HG02610 (cell line): ENCODE data around the gene TMBIM6.
"Not testable (repeated sequence)": the region's sequence is repeated elsewhere in the genome, so short reads cannot be mapped to it uniquely, and the experiment has no call there.

Experiments
- ATAC-seq: cut with Tn5 transposase; IDR thresholded peaks from one replicate; pipeline ENCODE4 v1.9.1; 2021; ENCODE audit warnings: mild to moderate bottlenecking, moderate library complexity; ENCODE audit not compliant: unreplicated experiment

The TMBIM6 gene, protein sequence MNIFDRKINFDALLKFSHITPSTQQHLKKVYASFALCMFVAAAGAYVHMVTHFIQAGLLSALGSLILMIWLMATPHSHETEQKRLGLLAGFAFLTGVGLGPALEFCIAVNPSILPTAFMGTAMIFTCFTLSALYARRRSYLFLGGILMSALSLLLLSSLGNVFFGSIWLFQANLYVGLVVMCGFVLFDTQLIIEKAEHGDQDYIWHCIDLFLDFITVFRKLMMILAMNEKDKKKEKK

DNA sequence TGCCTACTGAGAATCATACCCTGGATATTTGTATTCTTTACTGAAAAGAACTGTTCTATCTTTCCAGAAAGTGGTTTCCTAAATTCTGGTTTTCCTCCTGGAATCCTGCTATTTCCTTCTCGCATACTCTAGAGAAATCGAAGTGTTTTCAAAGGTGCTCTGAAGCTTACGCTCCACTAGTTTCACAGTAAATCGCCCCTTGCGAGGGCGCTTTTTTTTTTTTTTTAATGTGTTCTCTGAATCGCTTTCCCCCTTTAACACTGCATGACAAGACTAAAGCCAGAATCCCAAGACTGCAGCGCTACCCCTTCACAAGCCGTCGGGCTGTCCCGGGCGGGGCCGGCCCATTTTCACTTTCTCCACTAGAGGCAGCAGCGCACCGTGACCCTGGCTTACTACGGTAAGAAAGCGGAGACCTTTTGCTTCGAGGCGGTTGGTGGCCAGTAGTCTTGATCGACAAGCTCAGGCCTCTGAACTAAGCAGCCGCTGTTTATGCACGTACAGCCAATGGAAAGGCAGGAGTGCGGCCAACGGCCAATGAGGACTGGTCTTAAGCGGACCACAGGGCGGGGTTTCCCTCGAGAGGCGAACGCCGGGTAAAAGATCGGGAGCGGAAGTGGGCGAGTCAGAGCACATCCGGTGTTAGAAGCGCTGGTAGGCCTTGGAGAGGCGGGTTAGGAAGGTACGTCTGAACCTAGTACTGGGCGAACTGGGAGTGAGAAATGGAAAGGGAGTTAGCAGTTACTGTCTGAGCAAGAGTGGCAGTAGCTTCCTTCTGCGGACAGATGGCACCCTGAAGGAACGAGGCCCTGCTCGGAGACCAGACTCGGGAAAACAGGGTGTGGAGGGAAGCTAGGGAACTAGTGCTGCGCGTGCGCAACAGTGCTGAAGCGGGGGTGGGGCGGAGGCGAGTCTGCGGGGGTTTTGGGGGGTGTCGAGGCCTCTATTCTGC is at the start of gene TMBIM6:
TSS of gene TMBIM6 (plus strand) at position 628 of the 952 bp plus-strand sequence. CDS start 10,937 bp downstream, outside the sequence.
- ATAC-seq = peak; percentile 97

DNA sequence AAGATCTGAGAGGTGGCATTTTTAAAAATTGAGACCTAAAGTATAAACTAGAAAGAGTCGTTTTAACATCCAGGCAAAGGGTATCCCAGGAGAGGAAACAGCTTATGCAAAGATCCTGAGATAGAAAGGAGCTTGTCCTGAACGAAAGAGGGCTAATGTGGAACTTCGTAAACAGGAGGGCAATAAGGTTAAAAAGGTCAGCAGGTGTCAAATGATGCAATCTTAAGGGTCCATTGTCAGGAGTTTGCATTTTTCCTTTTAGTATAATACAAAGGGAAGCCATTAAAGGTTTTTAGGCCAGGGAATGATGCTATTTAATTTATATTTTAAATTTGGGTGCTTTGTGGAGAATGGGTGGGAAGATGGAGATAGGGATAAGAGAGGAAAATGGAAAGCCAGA is 48.5 kb upstream of the TMBIM6 start:
- ATAC-seq = no peak

DNA sequence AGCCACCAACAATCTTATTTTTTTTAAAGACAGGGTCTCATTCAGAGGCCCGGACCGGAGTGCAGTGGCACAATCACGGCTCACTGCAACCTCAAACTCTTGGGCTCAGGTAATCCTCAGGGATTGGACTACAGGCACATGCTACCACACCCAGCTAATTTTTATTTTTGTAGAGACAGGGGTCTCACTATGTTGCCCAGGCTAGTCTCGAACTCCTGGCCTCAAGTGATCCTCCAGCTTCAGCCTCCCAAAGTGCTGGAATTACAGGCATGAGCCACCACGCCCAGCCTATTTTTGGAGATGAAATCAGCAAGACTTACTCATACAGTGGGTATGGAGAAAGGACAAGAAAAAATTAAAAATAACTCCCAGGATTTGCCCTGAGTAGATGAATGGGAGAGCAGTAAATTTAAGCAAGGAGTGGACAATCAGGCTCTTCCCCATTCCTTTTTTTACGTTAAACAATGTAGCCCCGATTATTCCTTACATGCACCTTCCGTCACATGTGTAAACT is 47.4 kb upstream of the TMBIM6 start:
- ATAC-seq = no peak

DNA sequence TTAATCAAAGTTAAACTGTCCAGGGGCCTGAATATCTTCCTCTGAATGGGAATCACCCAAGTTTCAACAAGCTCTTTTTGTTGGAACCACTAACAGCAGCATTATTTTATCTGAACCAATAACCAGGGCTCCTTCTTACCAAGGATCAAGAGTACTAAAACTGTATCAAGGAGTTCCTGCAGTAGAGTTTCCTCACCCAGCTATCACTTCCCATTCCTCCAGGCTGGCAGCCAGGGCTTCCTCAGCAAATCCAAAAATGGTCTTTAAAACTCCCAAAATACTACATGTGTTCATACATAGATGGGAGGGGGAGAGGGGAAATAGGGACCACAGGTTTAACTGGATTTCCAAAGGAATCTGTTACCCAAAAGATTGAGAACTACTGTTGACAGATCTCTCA is 44.6 kb upstream of the TMBIM6 start:
- no peak for ATAC-seq

DNA sequence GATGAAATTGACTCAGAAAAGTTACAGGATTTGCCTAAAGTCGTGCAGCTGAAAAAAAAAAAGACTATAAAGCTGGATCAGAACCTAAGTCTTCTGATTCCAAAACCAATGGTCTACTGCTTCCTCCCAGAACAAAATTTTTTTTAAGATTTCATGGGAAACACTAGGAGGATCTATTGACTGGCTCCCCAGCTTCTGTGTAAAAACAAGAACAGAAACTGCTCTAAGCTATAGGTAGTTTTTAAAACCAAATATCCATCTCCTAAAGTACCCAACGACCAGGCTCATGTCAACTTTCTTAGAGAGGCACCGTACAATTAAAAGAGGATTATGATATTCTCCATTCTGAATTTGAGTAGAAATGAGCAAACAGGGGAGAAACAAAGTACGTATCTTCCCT is 43.5 kb upstream of the TMBIM6 start:
- no peak for ATAC-seq

DNA sequence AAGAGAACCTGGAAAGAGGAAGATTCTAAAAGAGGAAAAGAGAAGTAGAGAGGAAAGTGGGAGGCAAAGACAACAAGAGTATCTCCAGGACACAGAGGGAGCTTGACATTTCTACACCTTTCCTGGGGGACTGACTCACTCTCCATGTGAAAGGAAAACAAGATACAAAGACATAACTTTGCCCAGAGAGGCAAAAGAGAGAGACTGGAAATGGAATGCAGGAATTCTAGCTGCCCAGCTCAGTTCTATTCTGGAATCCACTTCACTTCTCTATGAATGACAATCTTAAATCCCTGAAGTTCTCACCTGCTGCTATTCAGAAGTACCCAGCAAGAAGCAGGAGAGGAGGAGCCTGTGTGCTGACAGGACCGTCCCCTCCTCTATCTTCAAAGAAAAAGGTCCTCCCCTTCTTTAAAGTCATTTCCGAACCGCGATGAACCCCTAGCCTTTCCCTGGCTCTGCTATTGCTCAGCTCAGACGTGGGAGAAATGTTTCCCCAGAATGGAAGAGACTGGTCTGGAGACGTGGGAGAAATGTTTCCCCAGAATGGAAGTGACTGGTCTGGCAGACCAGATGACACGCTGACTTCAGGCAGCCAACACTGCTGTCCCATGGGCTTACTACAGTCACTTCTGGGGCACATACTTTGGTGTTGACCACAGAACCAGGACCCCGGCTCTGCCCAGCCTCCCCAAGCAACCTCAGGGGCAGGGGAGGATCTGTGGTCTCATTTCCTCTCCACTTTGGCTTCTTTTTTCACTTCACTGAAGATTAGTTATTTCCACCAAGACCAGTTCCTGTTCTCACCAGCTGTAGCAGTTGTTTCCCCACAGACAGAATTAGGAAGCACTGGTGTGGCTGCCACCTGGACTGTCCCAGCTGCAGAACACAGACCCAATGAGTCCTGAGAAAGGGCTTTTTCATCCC is 42.5 kb upstream of the TMBIM6 start:
- peak; percentile 80 for ATAC-seq

DNA sequence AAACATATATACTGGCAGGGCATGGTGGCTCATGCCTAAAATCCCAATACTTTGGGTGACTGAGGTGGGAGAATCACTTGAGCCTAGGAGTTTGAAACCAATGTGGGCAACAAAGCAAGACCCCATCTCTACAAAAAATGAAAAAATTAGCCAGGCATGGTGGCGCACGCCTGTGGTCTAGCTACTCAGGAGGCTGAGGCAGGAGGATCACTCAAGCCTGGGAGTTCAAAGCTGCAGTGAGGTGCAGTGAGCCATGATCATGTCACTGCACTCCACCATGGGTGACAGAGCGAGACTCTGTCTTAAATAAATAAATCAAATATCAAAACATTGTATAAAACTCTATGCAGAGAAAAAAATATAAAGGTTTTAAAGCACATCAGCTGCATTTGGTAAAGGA is 39.3 kb upstream of the TMBIM6 start:
- ATAC-seq = no peak

DNA sequence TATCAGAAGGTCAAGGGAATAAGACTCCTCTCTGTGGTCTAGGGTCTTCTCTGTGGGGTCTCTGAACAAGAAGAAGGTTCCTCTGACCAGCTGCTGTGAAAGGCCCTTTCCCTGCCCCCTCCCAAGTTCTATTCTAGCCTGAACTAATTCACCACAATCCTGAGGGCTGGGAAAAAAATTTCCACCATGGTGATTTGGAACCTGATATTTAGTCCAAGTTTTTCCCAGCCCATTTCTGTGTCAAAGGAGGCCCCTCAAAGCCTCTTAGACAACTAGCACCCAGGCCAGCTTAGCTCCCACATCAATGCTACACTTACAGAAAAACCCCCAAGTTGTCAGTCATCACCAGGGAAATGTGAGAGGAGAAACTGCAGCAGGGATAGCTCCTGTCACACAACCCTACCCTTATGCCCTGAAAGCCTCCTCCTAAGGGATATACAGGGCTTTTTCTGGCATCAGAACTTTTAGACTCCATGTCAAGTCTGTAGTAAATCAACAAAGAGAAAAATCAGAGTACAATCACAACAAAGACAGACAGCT is 38.6 kb upstream of the TMBIM6 start:
- no peak for ATAC-seq

DNA sequence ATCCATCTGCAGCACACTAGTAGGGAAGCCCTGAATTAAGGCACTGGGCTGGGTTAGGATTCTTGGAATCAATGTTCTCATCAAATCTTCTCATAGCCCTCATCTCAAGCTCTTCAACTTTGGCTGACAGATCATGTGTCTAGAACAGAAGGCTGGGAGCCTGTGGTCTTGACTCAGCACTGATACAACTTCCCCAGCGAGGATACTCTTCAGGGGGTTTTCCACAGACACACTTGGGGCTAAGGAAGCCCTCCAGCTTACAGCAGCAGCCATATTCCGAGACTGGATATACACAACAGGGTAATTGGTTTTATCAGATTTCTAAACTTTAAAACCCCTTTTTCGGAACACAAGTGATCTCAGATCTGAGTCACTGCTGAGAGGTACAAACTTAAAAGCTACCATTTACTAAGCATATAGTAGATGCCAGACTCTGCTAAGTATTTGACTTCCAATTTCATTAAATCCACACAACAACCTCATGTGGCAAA is 37.7 kb upstream of the TMBIM6 start:
- no peak for ATAC-seq

DNA sequence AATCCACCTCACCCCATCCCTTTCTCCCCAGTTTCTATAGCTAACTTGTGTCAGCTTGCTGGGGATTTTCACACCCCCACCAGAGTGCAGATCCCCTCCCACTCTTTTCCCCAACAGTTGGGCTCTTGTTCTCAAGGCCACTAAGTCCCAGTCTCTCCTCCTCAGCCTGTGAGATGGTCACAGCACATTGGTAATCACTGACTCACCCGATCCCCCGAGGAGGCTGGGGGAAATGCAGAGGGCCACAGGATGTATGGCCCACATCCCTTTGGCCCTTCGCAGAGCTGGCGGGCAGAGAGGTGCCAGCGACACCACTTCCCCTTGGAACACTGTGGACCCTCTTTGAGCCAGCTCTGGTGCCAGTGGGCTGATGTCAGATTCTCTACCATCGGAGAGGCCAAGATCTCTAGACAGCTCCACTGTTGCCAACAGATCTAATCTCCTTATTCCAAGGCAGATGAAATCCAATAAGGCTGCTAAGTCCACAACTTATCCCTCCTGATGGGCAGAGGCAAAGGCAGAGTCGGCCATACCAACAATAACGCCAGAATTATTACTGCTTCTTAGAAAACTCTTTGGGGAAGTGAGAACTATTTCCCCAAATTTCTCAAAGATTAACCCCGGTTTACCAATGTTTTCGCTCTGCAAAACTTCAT is 35.8 kb upstream of the TMBIM6 start:
- peak; percentile 24 for ATAC-seq

DNA sequence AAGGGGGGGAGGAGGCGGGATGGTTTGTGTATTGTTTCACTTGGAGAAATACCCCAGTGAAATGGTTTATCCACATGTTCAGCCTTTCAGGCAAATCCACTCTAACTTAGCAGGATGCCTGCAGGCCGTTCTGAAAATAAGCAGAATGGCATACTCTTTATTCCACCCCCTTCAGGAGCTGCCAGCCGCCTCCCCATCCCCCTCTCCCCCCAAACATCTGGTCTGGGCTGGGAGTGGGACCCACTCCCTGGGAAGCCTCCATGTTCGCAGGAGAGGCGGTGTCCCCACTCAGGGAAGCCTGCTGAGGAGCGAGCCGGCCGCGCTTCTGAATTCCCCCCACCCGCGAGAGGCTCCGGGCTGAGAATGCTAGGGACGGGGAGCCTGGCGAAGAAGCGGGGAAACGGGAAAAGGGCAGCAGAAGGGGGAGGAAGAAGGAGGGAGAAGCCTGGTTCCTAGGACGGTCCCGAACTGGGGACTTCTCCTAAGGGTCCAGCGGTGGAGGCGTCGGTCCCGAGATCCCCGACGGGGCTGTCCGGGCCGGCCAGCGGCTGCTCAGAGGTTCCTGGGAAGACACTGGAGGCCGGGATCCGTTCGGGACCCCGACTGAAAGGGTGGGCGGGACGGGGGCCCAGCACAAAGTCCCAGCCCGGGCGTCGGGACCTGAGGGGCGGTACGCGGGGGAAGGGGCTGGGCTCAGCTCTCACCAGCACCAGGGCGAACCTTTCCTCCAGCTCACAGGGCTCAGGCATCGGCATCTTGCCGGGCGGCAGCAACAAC is 34.8 kb upstream of the TMBIM6 start:
- ATAC-seq = peak; percentile 20

DNA sequence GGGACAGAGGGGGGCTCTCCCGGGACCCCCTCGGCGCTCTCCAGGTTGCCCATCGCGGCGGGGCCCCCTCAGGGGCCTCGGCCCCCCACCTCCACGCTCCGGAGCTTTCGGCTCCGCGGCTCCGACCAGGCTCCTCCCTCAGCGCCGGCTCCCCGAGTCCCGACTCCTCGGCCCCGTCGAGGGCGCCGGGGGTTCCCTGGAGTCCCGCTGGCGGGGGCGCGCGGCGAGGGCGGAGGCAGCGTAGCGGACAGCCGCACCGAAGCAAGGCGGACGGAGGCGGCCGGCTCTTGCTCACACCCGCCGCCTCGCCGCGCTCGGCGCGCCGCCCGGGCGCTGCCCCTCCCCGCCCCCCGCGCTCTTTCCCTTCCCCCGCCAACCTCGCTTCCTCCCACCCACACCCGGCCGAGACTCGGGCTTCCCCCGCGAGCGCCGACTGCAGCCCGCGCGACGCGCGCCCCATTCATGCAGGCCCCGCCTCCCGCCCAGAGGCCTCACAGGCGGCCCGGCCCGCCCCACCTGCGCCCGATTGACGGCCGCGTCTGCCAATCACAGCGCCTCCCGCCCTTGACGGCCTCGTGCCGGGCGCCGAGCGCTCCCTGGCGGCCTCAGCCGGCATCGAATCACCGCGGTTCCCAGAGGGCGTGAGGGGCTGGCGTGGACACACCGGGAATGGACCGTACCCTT is 34.1 kb upstream of the TMBIM6 start, which contains the start of gene FMNL3:
TSS of gene FMNL3 (minus strand) at position 278 of the 684 bp plus-strand sequence. CDS start at position 53, 225 bp downstream.
- ATAC-seq = peak; percentile 76

DNA sequence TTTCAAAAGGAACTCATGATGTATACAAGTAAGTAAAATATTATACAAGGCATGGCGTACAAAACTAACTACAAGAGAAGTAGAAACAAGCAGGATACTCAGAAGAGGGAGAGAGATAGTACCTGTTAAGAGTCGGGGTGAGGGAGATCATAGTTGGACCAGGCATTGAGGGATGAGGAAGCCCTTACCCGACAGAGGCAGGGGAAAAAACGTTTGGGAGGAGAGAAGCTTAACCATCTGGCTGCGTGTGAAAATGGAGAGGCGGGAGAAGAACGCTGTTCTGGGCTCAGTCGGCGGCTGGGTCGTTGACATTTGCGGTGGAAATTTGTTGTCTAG is 33.6 kb upstream of the TMBIM6 start:
- no peak for ATAC-seq

DNA sequence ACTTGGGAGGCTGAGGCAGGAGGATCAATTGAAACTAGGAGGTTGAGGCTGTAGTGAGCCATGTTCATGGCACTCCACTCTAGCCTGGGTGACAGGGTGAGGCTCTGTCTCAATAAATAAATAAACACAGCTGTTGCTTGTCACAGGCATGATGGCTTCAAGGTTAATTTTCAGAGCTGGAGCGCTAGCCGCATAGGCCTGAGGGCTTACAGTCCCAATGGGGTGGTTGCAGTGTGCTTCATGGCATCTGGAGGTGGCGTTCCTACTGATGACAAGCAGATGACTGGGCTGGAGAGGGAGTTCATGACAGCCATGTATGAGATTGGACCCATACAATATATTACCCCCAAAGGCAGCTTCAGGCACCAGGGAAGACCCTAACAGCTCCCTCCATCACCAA is 32.5 kb upstream of the TMBIM6 start:
- ATAC-seq = no peak

DNA sequence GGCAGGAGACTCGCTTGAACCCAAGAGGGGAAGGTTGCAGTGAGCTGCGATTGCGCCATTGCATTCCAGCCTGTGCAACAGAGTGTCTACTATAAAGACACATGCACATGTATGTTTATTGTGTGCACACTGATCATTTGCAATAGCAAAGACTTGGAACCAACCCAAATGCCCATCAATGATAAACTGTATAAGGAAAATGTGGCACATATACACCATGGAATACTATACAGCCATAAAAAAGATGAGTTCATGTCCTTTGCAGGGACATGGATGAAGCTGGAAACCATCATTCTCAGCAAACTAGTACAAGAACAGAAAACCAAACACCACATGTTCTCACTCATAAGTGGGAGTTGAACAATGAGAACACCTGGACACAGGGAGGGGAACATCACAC is 27.4 kb upstream of the TMBIM6 start:
- ATAC-seq = not testable (repeated sequence)

DNA sequence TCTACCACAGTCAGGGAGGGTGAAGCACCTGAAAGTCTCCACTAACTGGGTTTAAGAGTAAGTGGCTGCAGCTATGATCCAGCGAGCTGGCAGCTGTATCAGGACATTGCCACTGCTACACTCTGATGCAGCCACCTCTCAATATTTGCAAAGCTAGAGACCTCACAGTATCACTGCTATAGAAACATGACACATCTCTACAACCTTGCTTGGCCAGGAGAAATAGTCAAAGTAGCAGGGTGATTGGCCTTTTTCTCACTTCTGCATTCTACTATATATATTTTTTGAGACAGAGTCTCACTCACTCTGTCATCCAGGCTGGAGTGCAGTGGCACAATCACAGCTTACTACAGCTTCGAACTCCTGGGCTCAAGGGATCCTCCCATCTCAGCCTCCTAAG is 24.8 kb upstream of the TMBIM6 start:
- peak; percentile 71 for ATAC-seq

DNA sequence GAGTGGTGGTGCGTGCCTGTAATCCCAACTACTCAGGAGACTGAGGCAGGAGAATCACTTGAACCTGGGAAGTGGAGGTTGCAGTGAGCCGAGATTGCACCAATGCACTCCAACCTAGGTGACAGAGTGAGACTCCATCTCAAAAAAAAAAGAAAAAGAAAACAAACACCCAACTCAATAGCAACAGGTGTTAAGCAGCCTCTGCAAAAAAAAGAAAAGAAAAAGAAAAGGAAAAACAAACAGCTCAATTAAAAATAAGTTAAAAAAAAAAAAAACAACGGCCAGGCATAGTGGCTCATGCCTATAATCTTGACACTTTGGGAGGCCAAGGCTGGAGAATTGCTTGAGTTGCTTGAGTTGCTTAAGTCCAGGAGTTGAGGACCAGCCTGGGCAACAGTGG is 23.6 kb upstream of the TMBIM6 start:
- ATAC-seq = not testable (repeated sequence)

DNA sequence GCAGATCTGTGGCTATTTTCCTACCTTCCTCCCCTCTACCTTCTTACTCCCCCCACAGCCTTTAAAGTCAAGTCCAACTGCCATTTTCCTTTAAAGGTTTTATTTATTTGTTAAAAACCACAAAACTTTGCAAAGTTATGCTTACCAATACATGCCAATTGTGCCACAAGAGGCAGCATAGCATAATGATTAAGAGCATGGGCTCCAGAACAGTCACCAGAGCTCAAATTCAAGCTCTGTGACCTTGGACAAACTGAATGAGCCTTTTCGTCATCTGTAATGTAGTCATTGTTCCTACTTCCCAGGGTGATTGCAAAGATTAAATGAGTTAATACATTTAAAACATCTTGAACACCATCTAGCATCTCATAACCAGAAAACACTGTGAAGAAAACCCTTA is 21.1 kb upstream of the TMBIM6 start:
- no peak for ATAC-seq

DNA sequence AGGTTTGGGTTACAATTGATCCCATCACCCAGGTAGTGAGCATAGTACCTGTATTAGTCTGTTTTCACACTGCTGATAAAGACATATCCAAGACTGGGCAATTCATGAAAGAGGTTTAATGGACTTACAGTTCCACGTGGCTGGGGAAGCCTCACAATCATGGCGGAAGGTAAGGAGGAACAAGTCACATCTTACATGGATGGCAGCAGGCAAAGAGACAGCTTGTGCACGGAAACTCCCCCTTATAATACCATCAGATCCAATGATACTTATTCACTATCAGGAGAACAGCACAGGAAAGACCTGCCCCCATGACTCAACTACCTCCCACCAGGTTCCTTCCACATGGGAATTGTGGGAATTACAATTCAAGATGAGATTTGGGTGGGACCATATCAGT is 20.0 kb upstream of the TMBIM6 start:
- not testable (repeated sequence) for ATAC-seq
